Breast epithelium (tissue), 4 donors: ENCODE data around the gene PSMA7. TPM values are rescaled to one million over a fixed set of nuclear protein-coding genes. Genes with fewer than 3 reads are reported as not detected.

ENCODE experiments used
- DNase-seq, 2 donors: peaks; one replicate each; pipeline ENCODE4 v3.0.0-alpha.2; 2019; ENCODE audit warnings: low spot score in 2 of 2
- H3K27ac ChIP-seq, 2 donors: fragments of 200-600 bp; sonication (generic) in 1 of 2; one replicate each; pipeline ENCODE4 v1.5.1; 2016 to 2019; ENCODE audit warnings: mild to moderate bottlenecking in 1 of 2
- H3K27me3 ChIP-seq, 2 donors: fragments of 200-600 bp; sonication (generic) in 1 of 2; one replicate each; pipeline versions ENCODE4 v1.5.1 to v1.6.0; 2017 to 2019; ENCODE audit warnings: control low read depth in 1 of 2, mild to moderate bottlenecking in 1 of 2
- H3K36me3 ChIP-seq: fragments of 200-600 bp; one replicate; pipeline ENCODE4 v1.5.1; 2019
- H3K4me1 ChIP-seq, 2 donors: fragments of 200-600 bp; sonication (generic); one replicate each; pipeline ENCODE4 v1.5.1; 2016 to 2019; ENCODE audit warnings: control low read depth in 1 of 2
- H3K4me3 ChIP-seq, 3 donors: fragments of 200-600 bp; sonication (generic); 1 replicate in 2 of 3; 2 replicates in 1 of 3; pipeline ENCODE4 v1.5.1; 2016 to 2019; ENCODE audit warnings: mild to moderate bottlenecking in 3 of 3, moderate library complexity in 2 of 3
- H3K9me3 ChIP-seq, 2 donors: fragments of 200-600 bp; sonication (generic) in 1 of 2; one replicate each; pipeline ENCODE4 v1.5.1; 2016 to 2019; ENCODE audit warnings: control low read depth in 1 of 2
- CTCF ChIP-seq, 3 donors: fragments of 450-650 bp; IDR thresholded peaks; one replicate each; pipeline ENCODE4 v1.5.1; 2016 to 2017; ENCODE audit warnings: antibody characterized with exemption in 3 of 3, mild to moderate bottlenecking in 3 of 3, moderate library complexity in 3 of 3
- POLR2A ChIP-seq: fragments of 450-650 bp; IDR thresholded peaks from one replicate; pipeline ENCODE4 v1.6.1; 2016; ENCODE audit warnings: antibody characterized with exemption, mild to moderate bottlenecking, moderate library complexity
- POLR2AphosphoS5 ChIP-seq, 3 donors: sonication (generic); formaldehyde crosslinking; IDR thresholded peaks; one replicate each; pipeline ENCODE4 v1.6.1; 2017; ENCODE audit warnings: antibody characterized with exemption in 3 of 3
- intact Hi-C: fragments of 100-400 bp; cut with DNase I; formaldehyde crosslinking; loops from one replicate; pipeline ENCODE4 v1.15.1; 2023; ENCODE audit warnings: low total_unique reads
- total RNA-seq, 3 donors: library from RNA; depleted of rRNA; stranded (reverse); fragments of >200 nt; gene quantifications; one replicate each; pipeline ENCODE4 v1.1.0, GENCODE V29; 2016

The PSMA7 gene
- total RNA-seq, 3 donors from 2014 or later = 200 to 579 (median 380) TPM

- no peaks in the 10 kb centered on the region for H3K9me3 ChIP-seq
- no peaks in the 10 kb centered on the region for H3K27me3 ChIP-seq
- peak overlapping the region; percentile 42 to 74 for H3K27ac ChIP-seq
- H3K36me3 ChIP-seq = peaks cover 18% of the 10 kb centered on the region
- intact Hi-C loops = no loop called here
- TF ChIP-seq POLR2AphosphoS5 (IDR thresholded peaks at IDR 0.05) = no peak
- TF ChIP-seq POLR2A = no peak
- no peak for TF ChIP-seq CTCF (IDR thresholded peaks at IDR 0.05)
- no peaks in the 10 kb centered on the region for H3K4me1 ChIP-seq
- no peak for DNase-seq
- peak overlapping the region in 1 of 3 donors; percentile 8 for H3K4me3 ChIP-seq
Observed at GRCh38 chr20:62133051-62133845, 9.9 kb downstream of the PSMA7 start.

- Histone ChIP-seq H3K4me1 (no peaks in the 10 kb centered on the region), H3K27ac (peak overlapping the region; percentile 42 to 74), H3K36me3 (peaks cover 14% of the 10 kb centered on the region), H3K9me3 (no peaks in the 10 kb centered on the region), H3K27me3 (no peaks in the 10 kb centered on the region), H3K4me3 (peak overlapping the region in 1 of 3 donors; percentile 8)
- TF ChIP-seq POLR2A (no peak), POLR2AphosphoS5 (IDR thresholded peaks at IDR 0.05) (no peak), CTCF (IDR thresholded peaks at IDR 0.05) (no peak)
- DNase-seq = no peak
- intact Hi-C loops = no loop called here
Observed at GRCh38 chr20:62132421-62132820, 10.8 kb downstream of the PSMA7 start.

GRCh38 chr20:62131560-62132320 is 11.5 kb downstream of the PSMA7 start:
- no peak overlapping the region for H3K4me3 ChIP-seq
- H3K27ac ChIP-seq = peak overlapping the region in 1 of 2 donors; percentile 74
- H3K9me3 ChIP-seq = no peaks in the 10 kb centered on the region
- H3K27me3 ChIP-seq = no peaks in the 10 kb centered on the region
- no peaks in the 10 kb centered on the region for H3K4me1 ChIP-seq
- TF ChIP-seq POLR2AphosphoS5 (IDR thresholded peaks at IDR 0.05) = no peak
- no peak for TF ChIP-seq CTCF (IDR thresholded peaks at IDR 0.05)
- no peak for TF ChIP-seq POLR2A
- intact Hi-C loops = no loop called here
- no peak for DNase-seq
- peaks cover 14% of the 10 kb centered on the region for H3K36me3 ChIP-seq

- no peak for TF ChIP-seq CTCF (IDR thresholded peaks at IDR 0.05)
- TF ChIP-seq POLR2A = no peak
- no peak for TF ChIP-seq POLR2AphosphoS5 (IDR thresholded peaks at IDR 0.05)
- intact Hi-C loops = loop anchor here (1.0 kb wide), 1 partner anchor 115 kb away; no protein-coding TSS in a partner anchor
- H3K36me3 ChIP-seq = peaks cover 14% of the 10 kb centered on the region
Observed at GRCh38 chr20:62129731-62130531, 13.3 kb downstream of the PSMA7 start.

More at GRCh38 chr20:62129731-62130531, 13.3 kb downstream of the PSMA7 start:
- Histone ChIP-seq H3K4me1 (no peaks in the 10 kb centered on the region), H3K27me3 (no peaks in the 10 kb centered on the region), H3K4me3 (no peak overlapping the region), H3K9me3 (no peaks in the 10 kb centered on the region), H3K27ac (no peak overlapping the region)
- DNase-seq = no peak
